GM18870 (cell line): ENCODE data around the gene MVD.
"Not testable (repeated sequence)": the region's sequence is repeated elsewhere in the genome, so short reads cannot be mapped to it uniquely, and the experiment has no call there.

Experiments
- ATAC-seq: cut with Tn5 transposase; IDR thresholded peaks from one replicate; pipeline ENCODE4 v1.9.1; 2021; ENCODE audit warnings: moderate library complexity; ENCODE audit not compliant: unreplicated experiment

The MVD gene

DNA sequence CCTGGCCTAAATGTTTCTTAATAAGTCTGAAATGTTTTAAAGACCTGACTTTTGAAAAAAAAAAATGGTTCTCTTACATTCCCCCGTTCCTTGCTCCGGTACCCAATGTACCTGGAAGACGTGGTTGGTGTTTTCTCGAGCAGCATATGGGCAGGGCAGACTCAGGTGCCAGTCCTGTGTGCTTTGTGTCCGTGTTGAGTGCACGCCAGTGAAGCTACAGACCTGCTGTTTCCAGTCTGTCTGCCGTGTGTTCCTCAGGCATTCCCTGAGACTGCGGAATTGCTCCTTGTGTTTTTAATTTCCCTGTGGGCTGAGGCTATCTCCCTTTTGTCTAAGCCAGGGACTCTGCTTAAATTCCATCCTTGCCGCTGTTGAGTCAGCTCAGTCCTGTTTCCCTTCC, 36.2 kb downstream of the MVD start:
- no peak for ATAC-seq

GRCh38 chr16:88624977-88625576, 37.8 kb downstream of the MVD start:
- ATAC-seq, result no peak

GRCh38 chr16:88624481-88624880, 38.4 kb downstream of the MVD start:
- ATAC-seq, result no peak

DNA sequence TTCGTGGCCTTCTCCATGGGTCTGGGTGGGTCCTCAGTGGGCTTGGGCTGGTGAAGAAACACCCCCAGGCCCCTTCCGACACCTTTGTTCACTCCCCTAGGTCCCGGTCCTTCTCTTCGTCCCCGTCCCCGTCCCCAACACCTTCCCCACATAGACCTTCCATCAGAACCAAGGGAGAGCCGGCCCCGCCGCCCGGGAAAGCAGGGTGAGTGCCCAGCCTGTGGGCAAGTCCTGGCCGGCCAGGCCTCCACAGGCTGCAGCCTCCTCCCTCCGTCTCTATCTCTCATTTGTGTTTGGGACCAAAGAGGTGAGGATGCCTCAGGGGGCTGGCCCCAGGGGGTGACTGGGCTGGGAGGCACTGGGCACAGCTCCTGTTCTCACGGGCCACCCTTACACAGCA, 39.0 kb downstream of the MVD start:
- no peak for ATAC-seq

GRCh38 chr16:88622866-88623265, 40.0 kb downstream of the MVD start:
- ATAC-seq, result no peak

- no peak for ATAC-seq
Observed at GRCh38 chr16:88622125-88622524, 40.8 kb downstream of the MVD start.

- ATAC-seq, result no peak
Observed at GRCh38 chr16:88619859-88620815, 42.8 kb downstream of the MVD start.

DNA sequence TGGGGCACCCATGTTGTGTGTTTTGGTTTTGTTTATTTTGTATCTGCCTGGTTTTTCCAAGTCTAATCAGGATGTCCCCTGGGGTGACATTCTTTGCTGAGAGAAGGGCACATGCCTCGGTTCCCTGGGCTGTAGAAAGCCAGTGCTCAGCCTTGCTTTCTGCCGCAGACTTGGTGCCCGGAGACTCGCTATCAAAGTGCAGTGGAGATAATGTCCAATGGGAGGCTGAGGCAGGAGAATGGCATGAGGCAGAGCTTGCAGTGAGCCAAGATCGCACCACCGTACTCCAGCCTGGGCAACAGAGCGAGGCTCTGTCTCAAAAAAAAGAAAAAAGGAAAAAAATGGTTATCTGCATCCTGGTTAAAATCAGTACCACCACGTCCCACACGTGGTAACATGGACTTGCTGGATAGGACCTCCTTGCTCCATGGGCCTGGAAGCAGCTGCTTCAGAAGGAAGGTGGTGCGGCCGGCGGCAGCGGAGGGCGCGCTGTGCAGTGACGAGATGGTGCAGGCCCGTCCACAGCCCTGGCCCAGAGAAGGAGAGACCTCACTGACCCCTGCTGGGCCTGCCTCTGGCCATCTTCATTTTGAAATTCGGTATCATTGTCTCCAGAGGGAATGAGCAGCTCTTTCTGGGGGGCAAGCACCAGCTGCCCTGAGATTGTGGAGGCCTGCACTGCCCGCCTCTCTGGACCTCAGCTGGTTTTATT, 43.8 kb downstream of the MVD start:
- no peak for ATAC-seq

GRCh38 chr16:88618182-88618955, 44.5 kb downstream of the MVD start:
- no peak for ATAC-seq

DNA sequence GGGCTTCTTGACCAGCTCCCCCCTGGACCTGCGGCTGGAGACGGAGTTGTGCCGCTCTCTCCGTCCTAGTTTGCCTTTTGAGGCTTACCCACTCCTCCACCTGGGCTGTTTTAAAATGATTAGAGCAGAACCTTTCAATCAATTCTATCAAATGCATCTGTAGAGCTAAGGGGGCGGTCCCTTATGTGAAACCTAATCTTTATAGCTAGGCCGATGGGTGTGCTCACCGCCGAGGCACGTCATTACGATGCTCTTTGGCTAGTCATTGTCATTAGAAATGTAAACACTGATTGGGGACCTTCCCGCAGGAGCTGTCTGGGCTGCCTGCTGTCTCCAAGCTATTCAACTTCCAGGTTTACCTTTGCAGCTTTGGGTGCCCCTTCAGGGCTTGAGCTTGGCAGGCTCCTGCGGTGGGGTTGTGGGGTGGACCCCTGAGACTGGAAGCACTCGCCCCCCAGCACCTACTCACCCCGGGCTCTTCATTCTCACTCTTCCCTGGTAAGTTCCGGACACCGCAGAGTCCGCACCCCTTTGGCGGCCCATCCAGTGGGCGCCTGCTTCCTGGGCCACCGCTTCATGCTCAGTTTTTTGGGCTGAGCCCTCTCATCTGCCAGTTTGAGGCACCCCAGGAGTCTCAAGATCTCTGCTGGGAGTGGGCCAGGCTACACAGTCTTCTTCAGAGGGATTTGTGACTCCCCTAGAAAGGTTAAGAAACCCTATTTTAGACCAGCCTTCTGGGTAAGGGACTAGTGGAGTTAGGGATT, 45.4 kb downstream of the MVD start:
- no peak for ATAC-seq

DNA sequence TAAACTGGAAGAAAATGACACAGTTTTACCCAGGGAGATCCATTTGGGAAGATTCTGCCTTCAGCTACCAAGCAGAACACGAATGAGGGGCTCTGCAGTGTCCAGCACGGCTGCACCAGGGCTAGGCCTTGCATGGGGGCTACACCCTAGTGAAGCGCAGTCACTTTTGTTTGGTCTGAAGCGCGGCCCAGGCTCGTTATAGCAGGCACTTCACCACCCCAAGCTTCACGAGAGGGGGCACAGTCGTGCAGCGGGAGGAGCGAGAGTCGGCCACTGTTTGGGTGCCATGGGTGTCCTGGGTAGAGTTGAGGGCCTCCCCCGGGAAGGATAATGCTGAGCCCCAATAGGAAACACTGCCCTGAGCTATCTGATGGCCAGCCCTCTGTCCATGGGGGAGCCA, 46.2 kb downstream of the MVD start:
- ATAC-seq, result no peak

DNA sequence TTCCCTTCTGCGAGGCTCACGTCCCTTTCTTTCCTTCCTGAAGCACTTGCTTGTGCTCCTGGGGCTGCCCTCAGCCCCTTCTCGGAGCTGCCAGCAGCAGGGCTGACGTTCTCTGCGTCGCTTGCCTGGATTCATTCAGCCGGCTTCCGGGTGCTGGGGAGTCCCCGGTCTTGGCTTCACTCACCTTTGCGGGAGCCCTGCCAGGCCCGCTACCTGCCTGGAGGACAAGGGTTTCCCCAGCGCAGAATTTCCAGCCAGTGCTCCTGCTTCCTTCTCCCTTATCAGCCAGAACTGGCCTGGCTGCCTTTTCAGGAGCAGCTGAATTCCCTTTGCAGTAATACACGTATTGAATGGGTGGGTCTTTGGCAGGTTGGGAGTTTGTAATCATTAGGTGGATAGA, 46.6 kb downstream of the MVD start:
- no peak for ATAC-seq

DNA sequence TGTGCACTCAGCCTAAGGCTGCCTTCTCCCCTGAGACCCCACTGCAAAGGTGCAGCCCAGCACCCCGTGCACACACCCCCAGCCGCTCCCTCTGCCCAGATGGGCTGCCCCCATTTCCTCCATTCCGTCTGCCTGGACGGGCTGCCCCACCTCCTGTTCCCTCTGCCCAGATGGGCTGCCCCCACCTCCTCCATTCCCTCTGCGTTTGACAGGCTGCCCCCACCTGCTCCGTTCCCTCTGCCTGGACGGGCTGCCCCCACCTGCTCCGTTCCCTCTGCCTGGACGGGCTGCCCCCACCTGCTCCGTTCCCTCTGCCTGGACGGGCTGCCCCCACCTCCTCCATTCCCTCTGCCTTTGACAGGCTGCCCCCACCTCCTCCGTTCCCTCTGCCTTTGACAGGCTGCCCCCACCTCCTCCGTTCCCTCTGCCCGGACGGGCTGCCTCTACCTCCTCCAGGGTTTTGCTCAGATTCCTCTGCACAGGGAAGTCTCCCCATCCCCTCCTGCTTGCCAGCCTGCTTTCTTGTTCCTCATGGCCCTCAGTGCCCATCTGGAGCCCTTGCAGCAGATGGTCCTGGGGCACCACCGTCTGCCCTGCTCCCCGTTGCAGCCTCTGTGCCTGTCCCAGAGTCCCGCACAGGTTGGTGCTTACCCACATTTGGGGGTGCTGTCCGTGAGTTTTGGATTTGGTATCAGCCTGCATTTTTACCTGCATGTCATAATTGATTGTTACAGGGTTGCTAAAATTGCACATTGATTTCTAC, 47.9 kb downstream of the MVD start:
- no peak for ATAC-seq

GRCh38 chr16:88613911-88614817, 48.7 kb downstream of the MVD start:
- ATAC-seq, result no peak

DNA sequence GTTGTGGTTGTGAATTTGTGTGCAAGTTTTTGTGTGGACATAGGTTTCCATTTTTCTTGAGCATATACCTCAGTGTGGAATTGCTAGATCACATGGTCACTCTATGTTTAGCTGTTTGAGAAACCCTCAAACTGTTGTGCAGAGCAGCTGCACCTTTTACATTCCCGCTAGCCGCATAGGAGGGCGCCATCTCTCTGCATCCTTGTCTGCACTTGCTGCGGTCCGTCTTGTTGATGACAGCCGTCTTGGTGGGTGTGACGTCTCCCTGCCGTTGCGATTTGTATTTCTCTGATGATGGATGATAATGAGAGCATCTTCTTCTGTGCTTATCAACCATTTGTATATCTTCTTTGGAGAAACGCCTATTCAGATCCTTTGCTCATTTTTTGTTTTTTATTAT, 49.6 kb downstream of the MVD start:
- no peak for ATAC-seq

DNA sequence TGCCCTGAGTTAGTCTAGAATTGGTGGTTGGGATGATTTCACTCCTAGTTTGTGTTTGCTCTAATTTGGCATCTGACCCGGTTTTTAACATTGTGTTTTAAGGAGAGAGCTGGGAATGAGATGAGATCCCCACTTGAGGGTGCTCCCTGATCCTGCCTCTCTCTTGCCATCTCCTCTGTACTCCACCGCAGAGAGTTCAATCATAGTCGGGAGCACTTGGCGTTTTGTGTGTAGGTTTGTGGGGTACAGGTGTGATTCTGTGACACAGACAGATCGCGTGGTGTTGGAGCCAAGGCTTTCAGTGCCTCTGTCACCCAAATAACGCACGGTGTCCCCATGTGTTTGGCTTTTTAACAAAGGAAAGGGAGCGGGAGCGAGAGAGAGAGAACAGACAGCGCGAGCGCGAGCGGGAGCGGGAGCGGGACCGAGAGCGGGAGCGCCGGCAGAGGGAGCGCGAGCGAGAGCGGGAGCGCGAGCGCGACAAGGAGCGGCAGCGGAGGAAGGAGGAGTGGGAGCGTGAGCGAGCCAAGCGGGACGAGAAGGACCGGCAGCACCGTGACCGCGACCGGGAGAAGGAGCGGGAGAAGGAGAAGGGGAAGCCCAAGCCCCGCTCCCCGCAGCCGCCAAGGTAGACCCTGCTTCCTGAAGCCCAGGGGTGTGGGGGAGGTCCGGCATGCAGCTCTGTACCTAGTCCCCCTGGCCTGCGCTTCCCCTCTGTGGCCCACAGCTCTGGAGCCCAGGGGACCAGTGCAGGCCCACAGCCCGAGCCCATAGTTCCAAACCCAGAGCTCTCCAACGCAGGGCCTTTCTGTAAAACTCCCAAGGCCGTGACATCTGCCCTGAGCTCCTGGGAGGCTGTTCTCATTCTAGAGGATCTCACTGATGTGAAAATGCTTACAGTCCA, 51.7 kb downstream of the MVD start:
- ATAC-seq, result no peak

- no peak for ATAC-seq
Observed at GRCh38 chr16:88610080-88610479, 52.8 kb downstream of the MVD start.

DNA sequence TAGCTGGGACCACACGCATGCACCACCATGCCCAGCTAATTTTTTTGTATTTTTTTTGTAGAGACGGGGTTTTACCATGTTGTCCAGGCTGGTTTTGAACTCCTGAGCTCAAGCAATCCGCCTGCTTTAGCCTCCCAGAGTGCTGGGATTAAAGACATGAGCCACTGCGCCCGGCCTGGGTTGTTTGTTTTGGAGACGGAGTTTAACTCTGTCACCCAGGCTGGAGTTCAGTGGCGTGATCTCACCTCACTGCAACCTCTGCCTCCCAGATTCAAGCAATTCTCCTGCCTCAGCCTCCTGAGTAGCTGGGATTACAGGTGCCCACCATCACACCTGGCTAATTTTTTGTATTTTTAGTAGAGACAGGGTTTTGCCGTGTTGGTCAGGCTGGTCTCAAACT, 53.5 kb downstream of the MVD start:
- ATAC-seq, result not testable (repeated sequence)
